C4-2B (cell line): ENCODE results near the gene HAX1.

ENCODE experiments used
- ZFX ChIP-seq: fragments of 450-650 bp; IDR thresholded peaks from 2 replicates; pipeline ENCODE4 v1.6.1; 2017
- TF ChIP-seq, protein P1 (sequence below): fragments of 450-650 bp; conservative IDR thresholded peaks from 2 replicates; pipeline ENCODE4 v1.5.1; 2017; ENCODE audit warnings: mild to moderate bottlenecking

DNA sequence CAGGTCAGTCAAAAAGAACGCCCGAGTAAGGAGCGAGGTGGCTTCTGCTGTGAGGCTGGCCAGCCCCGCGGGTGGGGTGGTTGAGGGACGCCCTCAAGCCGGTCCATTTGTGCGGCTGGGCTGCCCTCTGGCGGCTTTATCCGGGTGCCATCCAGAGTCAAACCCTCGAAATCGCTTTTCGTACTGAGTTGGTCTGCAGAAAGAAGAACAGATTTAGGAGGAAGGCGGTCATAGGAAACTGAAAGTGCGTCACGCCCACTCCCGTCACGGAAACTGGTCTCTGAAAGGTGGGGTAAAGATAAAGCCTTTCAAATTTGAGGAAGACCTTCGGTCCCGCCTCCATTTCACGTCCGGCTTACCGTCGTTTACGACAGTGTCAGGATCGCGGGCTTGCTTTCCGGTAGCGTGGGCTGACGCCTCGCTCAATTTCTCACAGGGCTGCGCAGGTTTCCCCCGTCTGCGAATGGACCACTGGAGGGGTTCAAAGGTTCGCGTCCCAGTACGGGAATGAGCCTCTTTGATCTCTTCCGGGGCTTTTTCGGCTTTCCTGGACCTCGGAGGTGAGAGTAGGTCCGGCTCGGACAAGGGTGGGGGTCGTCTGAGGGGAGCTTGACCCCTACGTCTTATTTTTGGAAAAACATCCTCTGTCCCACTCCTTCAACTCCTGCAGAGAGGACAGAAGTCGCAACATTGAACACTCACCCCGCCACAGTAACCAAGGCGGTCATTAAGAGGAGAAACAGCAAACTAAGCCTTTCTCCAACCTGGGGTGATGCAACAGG lies at the start of gene HAX1:
- TF ChIP-seq, protein P1, sequence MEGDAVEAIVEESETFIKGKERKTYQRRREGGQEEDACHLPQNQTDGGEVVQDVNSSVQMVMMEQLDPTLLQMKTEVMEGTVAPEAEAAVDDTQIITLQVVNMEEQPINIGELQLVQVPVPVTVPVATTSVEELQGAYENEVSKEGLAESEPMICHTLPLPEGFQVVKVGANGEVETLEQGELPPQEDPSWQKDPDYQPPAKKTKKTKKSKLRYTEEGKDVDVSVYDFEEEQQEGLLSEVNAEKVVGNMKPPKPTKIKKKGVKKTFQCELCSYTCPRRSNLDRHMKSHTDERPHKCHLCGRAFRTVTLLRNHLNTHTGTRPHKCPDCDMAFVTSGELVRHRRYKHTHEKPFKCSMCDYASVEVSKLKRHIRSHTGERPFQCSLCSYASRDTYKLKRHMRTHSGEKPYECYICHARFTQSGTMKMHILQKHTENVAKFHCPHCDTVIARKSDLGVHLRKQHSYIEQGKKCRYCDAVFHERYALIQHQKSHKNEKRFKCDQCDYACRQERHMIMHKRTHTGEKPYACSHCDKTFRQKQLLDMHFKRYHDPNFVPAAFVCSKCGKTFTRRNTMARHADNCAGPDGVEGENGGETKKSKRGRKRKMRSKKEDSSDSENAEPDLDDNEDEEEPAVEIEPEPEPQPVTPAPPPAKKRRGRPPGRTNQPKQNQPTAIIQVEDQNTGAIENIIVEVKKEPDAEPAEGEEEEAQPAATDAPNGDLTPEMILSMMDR = peak; percentile 90
- no peak for TF ChIP-seq ZFX
